ENCODE data around the gene ANKRD2.
"Not testable (repeated sequence)": the region's sequence is repeated elsewhere in the genome, so short reads cannot be mapped to it uniquely, and the experiment has no call there.

The ANKRD2 gene

DNA sequence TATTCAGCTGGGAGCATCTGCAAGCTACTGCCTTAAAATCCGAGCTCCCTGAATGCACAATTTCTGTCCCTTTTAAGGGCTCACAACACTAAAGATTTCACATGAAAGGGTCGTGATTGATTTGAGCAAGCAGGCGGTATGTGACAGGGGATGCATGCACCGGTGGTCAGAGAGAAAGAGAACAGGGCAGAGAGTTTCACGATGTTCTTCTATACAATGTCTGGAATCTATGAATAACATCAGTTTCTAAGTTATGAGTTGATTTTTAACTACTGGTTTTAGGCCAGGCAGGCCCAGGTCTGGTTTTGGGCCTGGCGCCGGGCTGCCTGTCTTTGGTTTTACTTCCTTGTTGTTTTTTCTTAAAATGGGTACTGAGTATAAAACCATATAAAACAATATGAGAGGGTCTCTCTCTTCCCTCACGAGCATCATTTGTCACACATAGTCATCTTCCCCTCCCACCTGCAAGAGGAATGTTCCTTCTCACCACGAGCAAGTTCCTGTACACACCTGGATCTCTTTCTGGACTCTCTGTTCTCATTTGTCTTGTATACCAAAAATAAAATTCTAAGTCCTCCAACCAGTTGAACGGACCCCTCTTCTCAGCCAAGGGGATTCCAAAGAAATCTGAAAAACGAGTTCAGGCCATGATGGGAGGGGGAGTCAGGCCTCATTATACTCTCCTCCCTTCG lies 11.0 kb upstream of the ANKRD2 start:
- not testable (repeated sequence) for DNase-seq (ENCODE audit: low read depth); H3K4me3 ChIP-seq (ENCODE audit: low read depth, low read length)

DNA sequence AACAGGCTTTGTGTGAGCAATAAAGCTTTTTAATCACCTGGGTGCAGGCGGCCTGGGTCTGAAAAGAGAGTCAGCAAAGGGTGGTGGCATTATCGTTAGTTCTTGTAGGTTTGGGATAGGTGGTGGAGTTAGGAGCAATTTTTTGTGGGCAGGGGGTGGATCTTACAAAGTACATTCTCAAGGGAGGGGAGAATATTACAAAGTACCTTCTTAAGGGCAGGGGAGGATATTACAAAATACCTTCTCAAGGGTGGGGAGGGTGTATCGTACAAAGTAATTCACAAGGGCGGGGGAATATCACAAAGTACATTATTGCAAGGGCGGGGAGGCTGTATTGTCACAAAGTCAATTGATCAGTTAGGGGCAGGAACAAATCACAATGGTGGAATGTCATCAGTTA lies 10.2 kb upstream of the ANKRD2 start:
- not testable (repeated sequence) for H3K4me3 ChIP-seq (ENCODE audit: low read depth, low read length)

DNA sequence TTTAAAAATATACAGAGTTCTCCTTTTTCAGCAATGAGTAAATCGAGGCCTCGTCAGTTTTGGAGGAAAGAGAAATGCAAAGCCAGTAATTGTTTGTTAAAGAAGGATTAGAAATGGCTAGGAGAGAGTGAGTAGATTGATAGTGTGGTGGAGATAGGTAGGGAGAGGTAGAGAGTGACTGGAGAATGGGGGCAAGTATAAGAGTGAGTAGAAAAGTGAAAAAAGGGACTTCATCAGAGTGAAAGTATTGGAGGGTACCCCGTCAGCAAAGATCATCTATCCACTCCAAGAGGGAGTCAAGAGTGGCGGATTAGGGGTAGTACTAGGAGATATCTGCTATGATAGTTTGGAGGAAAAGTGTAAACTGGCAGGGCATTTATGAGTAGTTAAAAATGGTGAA lies 9.2 kb upstream of the ANKRD2 start:
- TF ChIP-seq, protein P1, sequence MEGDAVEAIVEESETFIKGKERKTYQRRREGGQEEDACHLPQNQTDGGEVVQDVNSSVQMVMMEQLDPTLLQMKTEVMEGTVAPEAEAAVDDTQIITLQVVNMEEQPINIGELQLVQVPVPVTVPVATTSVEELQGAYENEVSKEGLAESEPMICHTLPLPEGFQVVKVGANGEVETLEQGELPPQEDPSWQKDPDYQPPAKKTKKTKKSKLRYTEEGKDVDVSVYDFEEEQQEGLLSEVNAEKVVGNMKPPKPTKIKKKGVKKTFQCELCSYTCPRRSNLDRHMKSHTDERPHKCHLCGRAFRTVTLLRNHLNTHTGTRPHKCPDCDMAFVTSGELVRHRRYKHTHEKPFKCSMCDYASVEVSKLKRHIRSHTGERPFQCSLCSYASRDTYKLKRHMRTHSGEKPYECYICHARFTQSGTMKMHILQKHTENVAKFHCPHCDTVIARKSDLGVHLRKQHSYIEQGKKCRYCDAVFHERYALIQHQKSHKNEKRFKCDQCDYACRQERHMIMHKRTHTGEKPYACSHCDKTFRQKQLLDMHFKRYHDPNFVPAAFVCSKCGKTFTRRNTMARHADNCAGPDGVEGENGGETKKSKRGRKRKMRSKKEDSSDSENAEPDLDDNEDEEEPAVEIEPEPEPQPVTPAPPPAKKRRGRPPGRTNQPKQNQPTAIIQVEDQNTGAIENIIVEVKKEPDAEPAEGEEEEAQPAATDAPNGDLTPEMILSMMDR (IDR thresholded peaks at IDR 0.05; ENCODE audit: control insufficient read depth, extremely low read depth, insufficient read depth) = no peak
- no peak overlapping the region for H3K4me3 ChIP-seq (ENCODE audit: low read depth, low read length)
- DNase-seq (ENCODE audit: low read depth) = no peak

More for the DNA sequence above, 10.2 kb upstream of the ANKRD2 start:
- not testable (repeated sequence) for DNase-seq (ENCODE audit: low read depth)

DNA sequence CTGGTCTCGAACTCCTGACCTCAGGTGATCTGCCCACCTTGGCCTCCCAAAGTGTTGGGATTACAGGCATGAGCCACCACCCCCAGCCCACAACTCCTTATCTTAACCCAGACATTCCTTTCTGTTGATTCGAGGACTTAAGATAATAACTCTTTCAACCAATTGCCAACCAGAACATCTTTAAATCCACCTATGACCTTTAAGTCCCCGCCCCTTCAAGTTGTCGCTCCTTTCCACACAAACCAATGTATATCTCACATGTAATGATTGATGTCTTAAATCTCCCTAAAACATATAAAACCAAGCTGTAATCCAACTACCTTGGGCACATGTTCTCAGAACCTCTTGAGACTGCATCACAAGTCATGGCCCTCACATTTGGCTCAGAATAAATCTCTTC lies 7.8 kb upstream of the ANKRD2 start:
- H3K4me3 ChIP-seq (ENCODE audit: low read depth, low read length) = no peak overlapping the region
- DNase-seq (ENCODE audit: low read depth) = no peak
- TF ChIP-seq, protein P1 (IDR thresholded peaks at IDR 0.05; ENCODE audit: control insufficient read depth, extremely low read depth, insufficient read depth) = no peak

DNA sequence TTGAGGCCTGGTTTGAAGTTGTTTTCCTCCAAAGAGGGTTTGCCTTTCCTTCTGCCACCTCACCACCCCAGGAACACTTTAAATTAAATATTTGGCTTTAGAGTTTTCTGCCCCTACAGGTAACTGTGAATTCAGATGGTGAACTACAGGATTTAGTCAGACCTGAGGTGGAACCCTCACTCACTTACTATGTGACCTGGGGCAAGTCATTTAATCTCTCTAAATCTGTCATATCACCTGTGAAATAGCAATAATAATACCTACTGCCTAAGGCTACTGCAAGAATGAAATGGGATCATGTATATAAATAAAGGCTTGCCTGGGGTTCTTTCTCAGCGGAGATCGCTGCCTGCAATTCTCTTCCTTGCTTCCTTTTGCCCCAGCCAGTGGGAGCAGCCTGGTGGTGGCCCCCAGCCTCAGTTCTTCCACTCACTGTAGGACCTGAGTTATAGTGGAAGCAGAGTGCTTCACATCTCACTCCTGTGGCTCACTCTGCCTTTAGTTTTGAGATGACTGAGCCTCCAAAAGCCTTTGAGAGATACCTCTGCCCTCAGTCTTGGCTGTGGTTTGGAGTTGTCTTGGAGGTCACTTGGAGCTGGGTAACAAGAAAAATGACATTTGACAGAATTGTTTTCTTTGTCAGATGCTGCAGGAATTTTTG lies 6.1 kb upstream of the ANKRD2 start:
- DNase-seq (ENCODE audit: low read depth) = no peak
- no peak overlapping the region for H3K4me3 ChIP-seq (ENCODE audit: low read depth, low read length)
- TF ChIP-seq, protein P1 (IDR thresholded peaks at IDR 0.05; ENCODE audit: control insufficient read depth, extremely low read depth, insufficient read depth) = no peak

DNA sequence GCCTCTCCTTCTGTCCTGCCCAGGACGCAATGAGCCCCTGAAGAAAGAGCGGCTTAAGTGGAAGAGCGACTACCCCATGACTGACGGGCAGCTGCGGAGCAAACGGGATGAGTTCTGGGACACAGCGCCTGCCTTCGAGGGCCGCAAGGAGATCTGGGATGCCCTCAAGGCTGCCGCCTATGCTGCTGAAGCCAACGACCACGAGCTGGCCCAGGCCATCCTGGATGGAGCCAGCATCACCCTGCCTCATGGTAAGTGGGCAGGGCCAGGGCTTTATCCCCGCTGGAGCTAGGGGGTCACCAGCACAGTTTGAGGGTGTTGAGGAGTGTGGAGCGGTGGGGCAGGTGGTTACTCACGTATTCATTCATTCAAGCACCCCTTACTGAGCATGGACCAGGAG lies 4.7 kb upstream of the ANKRD2 start:
- no peak for DNase-seq (ENCODE audit: low read depth)
- TF ChIP-seq, protein P1 (IDR thresholded peaks at IDR 0.05; ENCODE audit: control insufficient read depth, extremely low read depth, insufficient read depth) = no peak
- no peak overlapping the region for H3K4me3 ChIP-seq (ENCODE audit: low read depth, low read length)

DNA sequence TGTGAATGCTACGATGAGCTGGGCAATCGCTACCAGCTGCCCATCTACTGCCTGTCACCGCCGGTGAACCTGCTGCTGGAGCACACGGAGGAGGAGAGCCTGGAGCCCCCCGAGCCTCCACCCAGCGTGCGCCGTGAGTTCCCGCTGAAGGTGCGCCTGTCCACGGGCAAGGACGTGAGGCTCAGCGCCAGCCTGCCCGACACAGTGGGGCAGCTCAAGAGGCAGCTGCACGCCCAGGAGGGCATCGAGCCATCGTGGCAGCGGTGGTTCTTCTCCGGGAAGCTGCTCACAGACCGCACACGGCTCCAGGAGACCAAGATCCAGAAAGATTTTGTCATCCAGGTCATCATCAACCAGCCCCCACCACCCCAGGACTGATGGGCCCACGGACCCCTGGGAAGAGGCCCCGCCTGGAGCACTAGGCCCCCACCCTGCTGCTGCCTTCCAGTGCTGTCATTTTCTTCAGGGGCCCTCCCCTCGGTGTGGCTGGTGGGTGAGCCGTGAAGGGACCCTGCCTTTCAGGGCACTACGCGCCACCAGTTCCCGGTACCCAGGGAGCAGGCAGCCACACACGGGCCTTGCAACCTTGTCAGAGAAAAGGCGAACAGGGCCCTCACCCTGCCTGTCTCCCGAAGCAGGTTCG lies 2.3 kb upstream of the ANKRD2 start:
- TF ChIP-seq, protein P1 (IDR thresholded peaks at IDR 0.05; ENCODE audit: control insufficient read depth, extremely low read depth, insufficient read depth) = no peak
- DNase-seq (ENCODE audit: low read depth) = no peak
- H3K4me3 ChIP-seq (ENCODE audit: low read depth, low read length) = no peak overlapping the region

Data from LNCaP clone FGC (cell line).